ENCODE measurements around the gene EXOC7.
"Not testable (repeated sequence)": the region's sequence is repeated elsewhere in the genome, so short reads cannot be mapped to it uniquely, and the experiment has no call there.

The EXOC7 gene

GRCh38 chr17:76080768-76081287 is 22.8 kb downstream of the EXOC7 start:
- ATAC-seq (no peak), DNase-seq (no peak)
- Mint-ChIP-seq H3K27ac (no peak overlapping the region), H3K4me3 (no peak overlapping the region), H3K4me1 (peaks cover 22% of the 10 kb centered on the region), H3K36me3 (ENCODE audit: low read depth) (peaks cover 7% of the 10 kb centered on the region), H3K27me3 (peaks cover 35% of the 10 kb centered on the region), H3K9me3 (no peaks in the 10 kb centered on the region)

- Mint-ChIP-seq H3K4me1 (peaks cover 27% of the 10 kb centered on the region), H3K9me3 (no peaks in the 10 kb centered on the region), H3K4me3 (no peak overlapping the region), H3K36me3 (ENCODE audit: low read depth) (peaks cover 7% of the 10 kb centered on the region), H3K27ac (no peak overlapping the region), H3K27me3 (peaks cover 42% of the 10 kb centered on the region)
- ATAC-seq (peak; percentile 10), DNase-seq (no peak)
These were observed 23.4 kb downstream of the EXOC7 start for GRCh38 chr17:76079956-76080767.

- ATAC-seq (peak; percentile 6), DNase-seq (no peak)
- H3K27ac Mint-ChIP-seq = no peak overlapping the region
- H3K4me1 Mint-ChIP-seq = peaks cover 31% of the 10 kb centered on the region
- H3K36me3 Mint-ChIP-seq (ENCODE audit: low read depth) = peaks cover 4% of the 10 kb centered on the region
- no peaks in the 10 kb centered on the region for H3K9me3 Mint-ChIP-seq
- no peak overlapping the region for H3K4me3 Mint-ChIP-seq
- H3K27me3 Mint-ChIP-seq = peaks cover 47% of the 10 kb centered on the region
These were observed 24.0 kb downstream of the EXOC7 start for GRCh38 chr17:76079535-76079955.

GRCh38 chr17:76078860-76079534 is 24.6 kb downstream of the EXOC7 start, which contains the start of gene ZACN:
Gene ZACN (plus strand): TSS chr17:76079182. CDS start chr17:76079265, 83 bp downstream.
- H3K4me3 Mint-ChIP-seq = no peak within 1 kb of the TSS
- H3K36me3 Mint-ChIP-seq (ENCODE audit: low read depth) = no peaks in the 10 kb centered on the region
- no peaks in the 10 kb centered on the region for H3K9me3 Mint-ChIP-seq
- peaks cover 31% of the 10 kb centered on the region for H3K4me1 Mint-ChIP-seq
- ATAC-seq (no peak), DNase-seq (no peak)
- H3K27ac Mint-ChIP-seq = no peak within 1 kb of the TSS
- peaks cover 49% of the 10 kb centered on the region for H3K27me3 Mint-ChIP-seq

- ATAC-seq = not testable (repeated sequence)
These were observed 25.2 kb downstream of the EXOC7 start for GRCh38 chr17:76078370-76078769.

GRCh38 chr17:76077584-76078110 is 25.9 kb downstream of the EXOC7 start:
- no peak for DNase-seq
- Mint-ChIP-seq H3K4me1 (peaks cover 35% of the 10 kb centered on the region), H3K27me3 (peaks cover 54% of the 10 kb centered on the region), H3K9me3 (no peaks in the 10 kb centered on the region), H3K4me3 (no peak overlapping the region), H3K27ac (no peak overlapping the region), H3K36me3 (ENCODE audit: low read depth) (no peaks in the 10 kb centered on the region)
- no peak for ATAC-seq

More at GRCh38 chr17:76078370-76078769, 25.2 kb downstream of the EXOC7 start:
- H3K4me1 Mint-ChIP-seq = peaks cover 35% of the 10 kb centered on the region
- H3K27ac Mint-ChIP-seq; H3K36me3 Mint-ChIP-seq (ENCODE audit: low read depth); DNase-seq; H3K4me3 Mint-ChIP-seq; H3K9me3 Mint-ChIP-seq: not testable (repeated sequence)
- H3K27me3 Mint-ChIP-seq = peaks cover 54% of the 10 kb centered on the region

- ATAC-seq = no peak
- no peak overlapping the region for H3K27ac Mint-ChIP-seq
- H3K27me3 Mint-ChIP-seq = peaks cover 54% of the 10 kb centered on the region
- no peaks in the 10 kb centered on the region for H3K9me3 Mint-ChIP-seq
- H3K36me3 Mint-ChIP-seq (ENCODE audit: low read depth) = no peaks in the 10 kb centered on the region
- peak overlapping the region; percentile 67 for H3K4me3 Mint-ChIP-seq
- peak; percentile 41 for DNase-seq
- H3K4me1 Mint-ChIP-seq = peaks cover 35% of the 10 kb centered on the region
These were observed 26.6 kb downstream of the EXOC7 start for GRCh38 chr17:76076765-76077583.

- Mint-ChIP-seq H3K36me3 (ENCODE audit: low read depth) (peaks cover 3% of the 10 kb centered on the region), H3K27me3 (peaks cover 54% of the 10 kb centered on the region), H3K9me3 (no peaks in the 10 kb centered on the region), H3K4me1 (peaks cover 42% of the 10 kb centered on the region), H3K27ac (no peak overlapping the region), H3K4me3 (peak overlapping the region; percentile 67)
- ATAC-seq = no peak
- no peak for DNase-seq
These were observed 27.3 kb downstream of the EXOC7 start for GRCh38 chr17:76076146-76076764.

- H3K4me3 Mint-ChIP-seq = peak overlapping the region; percentile 53
- H3K27ac Mint-ChIP-seq = no peak overlapping the region
- DNase-seq = peak; percentile 16
- ATAC-seq = no peak
- no peaks in the 10 kb centered on the region for H3K9me3 Mint-ChIP-seq
- H3K36me3 Mint-ChIP-seq (ENCODE audit: low read depth) = peaks cover 3% of the 10 kb centered on the region
- peaks cover 48% of the 10 kb centered on the region for H3K4me1 Mint-ChIP-seq
- H3K27me3 Mint-ChIP-seq = peaks cover 54% of the 10 kb centered on the region
These were observed 28.0 kb downstream of the EXOC7 start for GRCh38 chr17:76075364-76076145.

GRCh38 chr17:76074390-76075363 is 28.9 kb downstream of the EXOC7 start, which contains the start of gene GALR2:
Gene GALR2 (plus strand): TSS chr17:76074781. CDS start chr17:76074884, 103 bp downstream.
- peaks cover 10% of the 10 kb centered on the region for H3K36me3 Mint-ChIP-seq (ENCODE audit: low read depth)
- DNase-seq (no peak), ATAC-seq (no peak)
- peaks cover 55% of the 10 kb centered on the region for H3K4me1 Mint-ChIP-seq
- no peaks in the 10 kb centered on the region for H3K9me3 Mint-ChIP-seq
- no peak within 1 kb of the TSS for H3K27ac Mint-ChIP-seq
- peaks cover 54% of the 10 kb centered on the region for H3K27me3 Mint-ChIP-seq
- peak within 1 kb of the TSS; percentile 53 for H3K4me3 Mint-ChIP-seq

GRCh38 chr17:76072148-76072858 is 31.3 kb downstream of the EXOC7 start, which contains the start of gene SRP68:
Gene SRP68 (minus strand): TSS chr17:76072517. CDS start chr17:76072491, 26 bp downstream.
- Mint-ChIP-seq H3K4me3 (peak within 1 kb of the TSS; percentile 91), H3K4me1 (peaks cover 48% of the 10 kb centered on the region), H3K27ac (peak within 1 kb of the TSS; percentile 98), H3K27me3 (peaks cover 34% of the 10 kb centered on the region), H3K9me3 (no peaks in the 10 kb centered on the region), H3K36me3 (ENCODE audit: low read depth) (peaks cover 20% of the 10 kb centered on the region)
- DNase-seq = peak; percentile 85
- peak; percentile 89 for ATAC-seq

All from activated naive CD8-positive, alpha-beta T cell treated with anti-CD3 and anti-CD28 coated beads, Interleukin-2, amount 50 U/mL, for 24 hours (primary cell).